ENCODE measurements around the gene IYD.

DNA sequence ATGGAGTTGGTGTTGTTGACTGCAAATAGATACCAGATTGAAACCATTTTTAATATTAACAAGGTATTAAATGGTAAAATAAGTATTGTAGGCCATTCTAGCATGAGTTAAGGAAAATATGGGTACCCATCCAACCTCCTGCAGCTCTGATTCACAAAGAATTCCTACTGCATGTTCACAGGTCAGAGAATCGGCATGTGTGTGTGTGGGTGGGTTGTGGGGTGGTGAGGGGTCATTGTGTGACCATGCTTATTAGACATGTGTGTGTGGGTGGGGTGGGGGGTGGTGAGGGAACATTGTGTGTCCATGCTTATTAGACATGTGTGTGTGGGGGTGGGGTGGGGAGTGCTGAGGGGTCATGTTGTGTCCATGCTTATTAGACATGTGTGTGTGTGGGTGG is 3.2 kb downstream of the IYD start:
- TF ChIP-seq, protein P1, sequence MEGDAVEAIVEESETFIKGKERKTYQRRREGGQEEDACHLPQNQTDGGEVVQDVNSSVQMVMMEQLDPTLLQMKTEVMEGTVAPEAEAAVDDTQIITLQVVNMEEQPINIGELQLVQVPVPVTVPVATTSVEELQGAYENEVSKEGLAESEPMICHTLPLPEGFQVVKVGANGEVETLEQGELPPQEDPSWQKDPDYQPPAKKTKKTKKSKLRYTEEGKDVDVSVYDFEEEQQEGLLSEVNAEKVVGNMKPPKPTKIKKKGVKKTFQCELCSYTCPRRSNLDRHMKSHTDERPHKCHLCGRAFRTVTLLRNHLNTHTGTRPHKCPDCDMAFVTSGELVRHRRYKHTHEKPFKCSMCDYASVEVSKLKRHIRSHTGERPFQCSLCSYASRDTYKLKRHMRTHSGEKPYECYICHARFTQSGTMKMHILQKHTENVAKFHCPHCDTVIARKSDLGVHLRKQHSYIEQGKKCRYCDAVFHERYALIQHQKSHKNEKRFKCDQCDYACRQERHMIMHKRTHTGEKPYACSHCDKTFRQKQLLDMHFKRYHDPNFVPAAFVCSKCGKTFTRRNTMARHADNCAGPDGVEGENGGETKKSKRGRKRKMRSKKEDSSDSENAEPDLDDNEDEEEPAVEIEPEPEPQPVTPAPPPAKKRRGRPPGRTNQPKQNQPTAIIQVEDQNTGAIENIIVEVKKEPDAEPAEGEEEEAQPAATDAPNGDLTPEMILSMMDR (conservative IDR thresholded peaks at IDR 0.05; ENCODE audit: low read length), result no peak
- no peak for TF ChIP-seq EZH2phosphoT487 (IDR thresholded peaks at IDR 0.05; ENCODE audit: borderline replicate concordance, low read depth, low read length)

Measured in OCI-LY7 (cell line).